NCI-H146 treated with DMSO at 0.1 percent for 48 hours (cell line): ENCODE data around the gene PCDHGA10.
"Not testable (repeated sequence)": the region's sequence is repeated elsewhere in the genome, so short reads cannot be mapped to it uniquely, and the experiment has no call there.

Source experiments
- DNase-seq: peaks from one replicate; lab custom pipeline; 2025; ENCODE audit not compliant: unreplicated experiment; lab: John Stamatoyannopoulos, UW

PCDHGA10 gene

GRCh38 chr5:141412854-141413539 lies at the start of gene PCDHGA10:
PCDHGA10 (plus strand) TSS chr5:141412987; CDS start chr5:141413176, 189 bp downstream.
- no peak for DNase-seq

DNA sequence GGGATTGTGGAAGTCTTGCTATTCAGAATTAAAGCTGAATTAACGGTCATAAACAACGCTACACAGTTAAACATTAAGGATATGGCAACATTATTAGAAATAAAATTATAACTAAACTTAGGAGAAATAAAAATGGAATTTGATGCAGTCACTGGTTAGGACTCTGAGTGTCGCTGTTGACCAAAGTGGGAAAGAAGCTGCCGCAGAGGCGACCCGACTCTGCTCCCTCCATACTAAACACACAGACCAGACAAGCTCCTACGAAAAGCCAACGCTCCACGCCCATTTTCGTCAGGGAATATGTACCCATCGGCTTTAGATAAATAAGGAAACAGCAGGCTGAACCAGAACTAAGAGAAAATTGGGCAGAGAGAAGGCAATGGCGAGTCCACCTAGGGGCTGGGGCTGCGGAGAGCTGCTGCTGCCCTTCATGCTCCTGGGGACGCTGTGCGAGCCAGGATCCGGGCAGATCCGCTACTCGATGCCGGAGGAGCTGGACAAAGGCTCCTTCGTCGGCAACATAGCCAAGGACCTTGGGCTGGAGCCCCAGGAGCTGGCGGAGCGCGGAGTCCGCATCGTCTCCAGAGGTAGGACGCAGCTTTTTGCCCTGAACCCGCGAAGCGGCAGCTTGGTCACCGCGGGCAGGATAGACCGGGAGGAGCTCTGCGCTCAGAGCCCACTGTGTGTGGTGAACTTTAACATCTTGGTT lies 48.7 kb upstream of the PCDHGA10 start, which contains the start of gene PCDHGA5:
Gene PCDHGA5 (plus strand): TSS at position 211 of the 709 bp plus-strand sequence. CDS start 169 bp downstream, at position 380.
- DNase-seq = no peak

DNA sequence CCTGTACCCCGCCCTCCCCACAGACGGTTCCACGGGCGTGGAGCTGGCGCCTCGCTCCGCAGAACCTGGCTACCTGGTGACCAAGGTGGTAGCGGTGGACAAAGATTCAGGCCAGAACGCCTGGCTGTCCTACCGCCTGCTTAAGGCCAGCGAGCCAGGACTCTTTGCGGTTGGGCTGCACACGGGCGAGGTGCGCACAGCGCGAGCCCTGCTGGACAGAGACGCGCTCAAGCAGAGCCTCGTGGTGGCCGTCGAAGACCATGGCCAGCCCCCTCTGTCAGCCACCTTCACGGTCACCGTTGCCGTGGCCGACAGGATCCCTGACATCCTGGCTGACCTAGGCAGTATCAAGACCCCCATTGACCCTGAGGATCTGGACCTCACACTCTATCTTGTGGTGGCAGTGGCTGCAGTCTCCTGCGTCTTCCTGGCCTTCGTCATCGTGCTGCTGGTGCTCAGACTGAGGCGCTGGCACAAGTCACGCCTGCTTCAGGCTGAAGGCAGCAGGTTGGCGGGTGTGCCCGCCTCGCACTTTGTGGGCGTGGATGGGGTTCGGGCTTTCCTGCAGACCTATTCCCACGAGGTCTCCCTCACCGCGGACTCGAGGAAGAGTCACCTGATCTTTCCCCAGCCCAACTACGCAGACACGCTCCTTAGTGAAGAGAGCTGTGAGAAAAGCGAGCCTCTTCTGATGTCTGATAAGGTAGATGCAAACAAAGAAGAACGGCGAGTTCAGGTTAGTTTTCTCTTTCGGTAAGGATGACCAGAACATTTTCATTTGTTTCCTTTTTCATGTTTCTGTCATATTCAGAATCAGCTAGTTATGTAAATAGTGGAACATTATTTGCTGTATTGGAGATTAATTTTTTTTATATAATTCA lies 46.5 kb upstream of the PCDHGA10 start:
- DNase-seq = no peak

DNA sequence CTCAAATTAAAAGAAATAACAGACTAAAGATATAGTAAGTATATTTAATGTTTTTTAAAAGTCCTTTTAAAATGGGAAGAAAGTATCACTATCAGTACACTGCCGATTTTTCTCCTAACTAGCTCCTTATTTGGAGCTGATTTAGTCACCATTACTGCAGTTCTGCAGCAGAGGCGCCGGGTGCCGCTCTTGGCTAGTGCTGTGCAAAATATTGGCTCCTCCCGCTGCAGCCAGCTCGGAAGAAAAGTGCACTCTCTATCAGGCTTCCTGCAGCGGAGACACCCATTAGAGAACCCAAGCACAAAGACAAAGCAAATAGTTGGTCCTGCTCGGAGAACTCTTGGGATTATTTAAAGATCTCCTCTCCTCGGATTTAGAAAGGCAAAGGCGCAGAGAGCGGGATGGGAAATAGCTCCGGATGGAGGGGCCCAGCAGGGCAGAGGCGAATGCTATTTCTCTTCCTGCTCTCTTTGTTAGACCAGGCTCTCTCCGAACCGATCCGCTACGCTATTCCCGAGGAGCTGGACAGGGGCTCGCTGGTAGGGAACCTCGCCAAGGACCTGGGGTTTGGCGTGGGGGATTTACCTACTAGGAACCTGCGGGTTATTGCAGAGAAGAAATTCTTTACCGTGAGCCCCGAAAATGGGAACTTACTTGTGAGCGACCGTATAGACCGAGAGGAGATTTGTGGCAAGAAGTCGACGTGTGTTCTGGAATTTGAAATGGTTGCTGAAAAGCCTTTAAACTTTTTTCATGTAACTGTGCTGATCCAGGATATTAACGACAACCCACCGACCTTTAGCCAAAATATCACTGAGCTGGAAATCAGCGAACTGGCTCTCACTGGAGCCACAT lies 42.6 kb upstream of the PCDHGA10 start, which contains the start of gene PCDHGB3:
Gene PCDHGB3 (plus strand): TSS at position 249 of the 855 bp plus-strand sequence. CDS start 153 bp downstream, at position 402.
- no peak for DNase-seq

DNA sequence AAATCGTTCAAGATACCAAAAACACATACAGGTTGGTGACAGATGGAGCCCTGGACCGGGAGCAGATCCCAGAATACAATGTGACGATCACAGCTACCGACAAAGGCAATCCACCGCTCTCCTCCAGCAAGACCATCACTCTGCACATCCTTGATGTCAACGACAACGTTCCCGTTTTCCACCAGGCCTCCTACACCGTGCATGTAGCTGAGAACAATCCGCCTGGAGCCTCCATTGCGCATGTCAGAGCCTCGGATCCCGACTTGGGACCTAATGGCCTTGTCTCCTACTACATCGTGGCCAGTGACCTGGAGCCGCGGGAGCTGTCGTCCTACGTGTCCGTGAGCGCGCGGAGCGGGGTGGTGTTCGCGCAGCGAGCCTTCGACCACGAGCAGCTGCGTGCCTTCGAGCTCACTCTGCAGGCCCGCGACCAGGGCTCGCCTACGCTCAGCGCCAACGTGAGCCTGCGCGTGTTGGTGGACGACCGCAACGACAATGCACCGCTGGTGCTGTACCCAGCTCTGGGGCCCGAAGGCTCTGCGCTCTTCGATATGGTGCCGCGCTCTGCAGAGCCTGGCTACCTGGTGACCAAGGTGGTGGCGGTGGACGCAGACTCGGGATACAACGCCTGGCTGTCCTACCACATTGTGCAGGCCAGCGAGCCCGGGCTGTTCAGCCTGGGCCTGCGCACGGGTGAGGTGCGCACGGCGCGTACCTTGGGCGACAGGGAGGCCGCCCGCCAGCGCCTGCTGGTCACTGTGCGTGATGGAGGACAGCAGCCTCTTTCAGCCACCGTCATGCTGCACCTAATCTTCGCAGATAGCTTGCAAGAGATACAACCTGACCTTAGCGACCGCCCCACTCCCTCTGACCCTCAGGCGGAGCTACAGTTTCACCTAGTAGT lies 41.0 kb upstream of the PCDHGA10 start:
- DNase-seq = no peak

DNA sequence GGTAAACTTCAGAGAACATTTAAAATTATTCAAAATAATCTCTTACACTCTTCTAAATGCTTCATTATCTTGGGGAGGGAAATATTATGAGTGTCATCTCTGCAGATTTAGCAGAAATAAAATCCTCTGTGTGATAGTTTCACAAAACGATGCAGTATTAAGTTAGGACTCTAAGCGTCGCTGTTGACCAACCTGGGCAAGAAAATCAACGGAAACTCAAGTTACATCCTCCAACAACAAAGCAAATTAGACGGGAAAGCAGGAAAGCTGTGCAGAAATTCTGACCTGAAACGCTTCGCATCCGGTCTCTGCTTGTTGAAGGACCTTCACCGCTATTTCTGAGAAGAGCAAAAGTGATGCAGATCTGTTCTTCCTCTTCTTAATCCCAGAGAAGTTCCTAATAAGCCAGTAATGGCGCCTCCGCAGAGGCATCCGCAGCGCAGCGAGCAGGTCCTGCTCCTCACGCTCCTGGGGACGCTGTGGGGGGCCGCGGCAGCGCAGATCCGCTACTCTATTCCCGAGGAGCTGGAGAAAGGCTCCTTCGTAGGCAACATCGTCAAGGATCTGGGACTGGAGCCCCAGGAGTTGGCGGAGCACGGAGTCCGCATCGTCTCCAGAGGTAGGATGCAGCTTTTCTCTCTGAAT lies 39.0 kb upstream of the PCDHGA10 start, which contains the start of gene PCDHGA6:
Gene PCDHGA6 (plus strand): TSS at position 219 of the 645 bp plus-strand sequence. CDS start 193 bp downstream, at position 412.
- no peak for DNase-seq

GRCh38 chr5:141374627-141375026 lies 38.2 kb upstream of the PCDHGA10 start:
- DNase-seq = no peak

GRCh38 chr5:141375444-141376155 lies 37.2 kb upstream of the PCDHGA10 start:
- not testable (repeated sequence) for DNase-seq

DNA sequence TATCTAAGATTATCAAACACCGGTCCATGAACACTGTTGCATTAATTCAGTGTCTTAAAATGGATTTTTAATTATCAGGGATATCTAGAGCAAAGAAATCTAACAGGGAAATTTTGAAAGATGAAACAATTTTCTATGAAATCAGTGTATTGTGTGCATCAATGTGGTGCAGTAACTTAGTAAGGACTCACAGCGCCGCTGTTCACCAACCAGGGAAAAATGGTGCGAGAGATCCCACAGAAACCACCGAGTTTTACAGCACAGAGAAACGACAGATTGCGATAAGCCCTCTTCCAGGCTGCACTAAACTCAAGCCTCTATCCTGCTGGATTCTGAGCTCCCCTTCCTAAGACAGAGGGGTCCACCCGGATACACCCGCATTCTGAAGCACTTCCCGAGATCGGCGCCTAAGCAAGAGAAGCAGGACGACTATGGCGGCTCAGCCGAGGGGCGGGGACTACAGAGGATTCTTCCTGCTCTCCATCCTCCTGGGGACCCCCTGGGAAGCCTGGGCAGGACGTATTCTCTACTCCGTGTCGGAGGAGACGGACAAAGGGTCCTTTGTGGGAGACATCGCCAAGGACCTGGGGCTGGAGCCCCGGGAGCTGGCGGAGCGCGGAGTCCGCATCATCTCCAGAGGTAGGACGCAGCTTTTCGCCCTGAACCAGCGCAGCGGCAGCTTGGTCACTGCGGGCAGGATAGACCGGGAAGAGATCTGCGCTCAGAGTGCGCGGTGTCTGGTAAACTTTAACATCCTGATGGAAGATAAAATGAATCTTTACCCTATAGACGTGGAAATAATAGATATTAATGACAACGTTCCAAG lies 30.1 kb upstream of the PCDHGA10 start, which contains the start of gene PCDHGA7:
Gene PCDHGA7 (plus strand): TSS at position 274 of the 826 bp plus-strand sequence. CDS start 158 bp downstream, at position 432.
- DNase-seq = no peak

- no peak for DNase-seq
Measured at GRCh38 chr5:141383345-141383744, 29.4 kb upstream of the PCDHGA10 start.

GRCh38 chr5:141384471-141385267 lies 28.1 kb upstream of the PCDHGA10 start:
- DNase-seq = no peak

- DNase-seq = not testable (repeated sequence)
Measured at GRCh38 chr5:141387557-141388311, 25.1 kb upstream of the PCDHGA10 start, which contains the start of gene PCDHGB4. PCDHGB4 (plus strand) TSS chr5:141387698; CDS start chr5:141387885, 187 bp downstream.

DNA sequence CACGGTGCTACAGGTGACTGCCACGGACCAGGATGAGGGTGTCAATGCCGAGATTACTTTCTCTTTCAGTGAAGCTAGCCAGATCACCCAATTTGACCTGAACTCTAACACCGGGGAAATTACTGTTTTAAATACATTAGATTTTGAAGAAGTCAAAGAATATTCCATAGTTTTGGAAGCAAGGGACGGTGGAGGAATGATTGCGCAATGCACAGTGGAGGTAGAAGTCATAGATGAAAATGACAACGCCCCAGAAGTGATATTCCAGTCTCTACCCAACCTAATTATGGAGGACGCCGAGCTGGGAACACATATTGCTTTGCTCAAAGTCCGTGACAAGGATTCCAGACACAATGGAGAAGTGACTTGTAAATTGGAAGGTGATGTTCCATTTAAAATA lies 24.1 kb upstream of the PCDHGA10 start:
- no peak for DNase-seq

GRCh38 chr5:141389153-141390042 lies 23.4 kb upstream of the PCDHGA10 start:
- no peak for DNase-seq
